HCT116 (cell line): ENCODE results near the gene PXMP2. TPM values are rescaled to one million over a fixed set of nuclear protein-coding genes. Genes with fewer than 3 reads are reported as not detected.

ENCODE experiments used
- ATAC-seq: fragments of 200-7000 bp; cut with Tn5 transposase; 2 replicates; pipeline ENCODE4 v1.9.1; 2020; ENCODE audit warnings: mild to moderate bottlenecking, moderate library complexity
- BruUV-seq: library from RNA; stranded (reverse); fragments of 400-500 nt; replicated peaks from 2 replicates; lab custom pipeline; 2021; lab: Mats Ljungman, UMichigan
- CTCF ChIA-PET: fragments of 300-600 bp; sonication (Branson Sonifier 250); formaldehyde crosslinking; loops from one replicate; lab custom pipeline; 2021; ENCODE audit warnings: antibody characterized with exemption; lab: Charles Lee
- POLR2A ChIA-PET: fragments of 300-600, 350-600 bp; sonication (Branson Sonifier 250); formaldehyde crosslinking; loops from one replicate; lab custom pipeline; 2021; ENCODE audit warnings: antibody characterized with exemption; lab: Charles Lee
- RAD21 ChIA-PET, 2 experiments: fragments of 300-600 bp; sonication (Branson Sonifier 250); formaldehyde crosslinking; loops; one replicate each; lab custom pipeline; 2023; ENCODE audit warnings: low total read pairs in 2 of 2; ENCODE audit not compliant: uncharacterized antibody in 2 of 2, unreplicated experiment in 2 of 2, low non-redundant PET in 1 of 2; lab: Charles Lee
- DNase-seq: peaks from one replicate; pipeline ENCODE4 v3.0.0-alpha.2; 2010; ENCODE audit warnings: low read depth, low spot score
- H2AFZ ChIP-seq: fragments of 200-600 bp; shearing (Covaris generic), sonication (generic); 2 replicates; pipeline ENCODE4 v1.6.1; 2017; ENCODE audit warnings: low read depth, mixed run types, mixed read lengths, antibody characterized with exemption, low read length; ENCODE audit not compliant: poor library complexity, severe bottlenecking
- H3K27ac ChIP-seq: 2 replicates; pipeline ENCODE4 v1.5.1; 2012; ENCODE audit warnings: low read depth, low read length
- H3K27me3 ChIP-seq: fragments of 200-600 bp; sonication (generic); 2 replicates; pipeline ENCODE4 v1.6.1; 2016; ENCODE audit warnings: mixed run types, low read length, mixed read lengths; ENCODE audit not compliant: insufficient read depth
- H3K36me3 ChIP-seq, 2 experiments: fragments of 200-500 bp in 1 of 2; fragments of 200-600 bp in 1 of 2; sonication (Bioruptor generic) in 1 of 2; sonication (generic) in 1 of 2; 2 replicates each; pipeline versions ENCODE4 v1.5.1 to v1.6.1; 2014 to 2016; ENCODE audit warnings: low read length in 2 of 2, inconsistent platforms in 1 of 2, mixed read lengths in 1 of 2, mixed run types in 1 of 2; ENCODE audit not compliant: insufficient read depth in 2 of 2, control insufficient read depth in 1 of 2
- H3K4me1 ChIP-seq, 2 experiments: fragments of 200-600 bp in 1 of 2; sonication (generic) in 1 of 2; 2 replicates each; pipeline versions ENCODE4 v1.5.1 to v1.6.1; 2012 to 2017; ENCODE audit warnings: low read length in 2 of 2, inconsistent platforms in 1 of 2, mild to moderate bottlenecking in 1 of 2, mixed read lengths in 1 of 2, mixed run types in 1 of 2, moderate library complexity in 1 of 2; ENCODE audit not compliant: insufficient read depth in 2 of 2, control insufficient read depth in 1 of 2
- H3K4me2 ChIP-seq: fragments of 200-600 bp; sonication (generic); 2 replicates; pipeline ENCODE4 v1.6.1; 2017; ENCODE audit warnings: mixed run types, low read length, mixed read lengths
- H3K4me3 ChIP-seq, 2 experiments: fragments of 200-600 bp in 1 of 2; sonication (generic) in 1 of 2; replicated peaks in 1 of 2; 2 replicates each; pipeline ENCODE4 v1.5.1; 2011 to 2016; ENCODE audit warnings: low read length in 2 of 2, control low read depth in 1 of 2, low read depth in 1 of 2, mild to moderate bottlenecking in 1 of 2, mixed read lengths in 1 of 2, mixed run types in 1 of 2
- H3K79me2 ChIP-seq: fragments of 200-600 bp; sonication (generic); 2 replicates; pipeline ENCODE4 v1.6.1; 2017; ENCODE audit warnings: mild to moderate bottlenecking, mixed run types, low read length, moderate library complexity, mixed read lengths; ENCODE audit not compliant: insufficient read depth
- H3K9ac ChIP-seq: fragments of 200-600 bp; sonication (generic); 2 replicates; pipeline ENCODE4 v1.6.1; 2016; ENCODE audit warnings: low read length, mixed read lengths
- H3K9me2 ChIP-seq: fragments of 200-600 bp; sonication (generic), shearing (Covaris generic); 2 replicates; pipeline ENCODE4 v1.6.1; 2017; ENCODE audit warnings: mixed run types, mild to moderate bottlenecking, moderate library complexity; ENCODE audit not compliant: insufficient read depth
- H3K9me3 ChIP-seq, 2 experiments: fragments of 200-500 bp in 1 of 2; fragments of 200-600 bp in 1 of 2; sonication (Bioruptor generic) in 1 of 2; sonication (generic) in 1 of 2; 2 replicates each; pipeline ENCODE4 v1.6.1; 2014 to 2017; ENCODE audit warnings: low read length in 2 of 2, mixed read lengths in 2 of 2, inconsistent platforms in 1 of 2, low read depth in 1 of 2, mild to moderate bottlenecking in 1 of 2, mixed run types in 1 of 2, moderate library complexity in 1 of 2; ENCODE audit not compliant: control insufficient read depth in 1 of 2, insufficient read depth in 1 of 2
- H4K20me1 ChIP-seq: fragments of 200-600 bp; sonication (generic), shearing (Covaris generic); 2 replicates; pipeline ENCODE4 v1.6.1; 2017; ENCODE audit warnings: mixed run types, mild to moderate bottlenecking, moderate library complexity; ENCODE audit not compliant: insufficient read depth
- CEBPB ChIP-seq: IDR thresholded peaks from 2 replicates; pipeline ENCODE4 v1.6.1; 2012; ENCODE audit warnings: low read depth
- EGR1 ChIP-seq: IDR thresholded peaks from 2 replicates; pipeline ENCODE4 v1.6.1; 2012; ENCODE audit warnings: low read depth
- ELF1 ChIP-seq: IDR thresholded peaks from 2 replicates; pipeline ENCODE4 v1.6.1; 2012; ENCODE audit warnings: low read depth, borderline replicate concordance
- EZH2 ChIP-seq: fragments of 200-600 bp; sonication (generic); IDR thresholded peaks from 2 replicates; pipeline ENCODE4 v1.6.1; 2017; ENCODE audit warnings: antibody characterized with exemption, mixed run types
- EZH2phosphoT487 ChIP-seq: fragments of 200-600 bp; IDR thresholded peaks from 2 replicates; pipeline ENCODE4 v1.6.1; 2018; ENCODE audit warnings: antibody characterized with exemption, borderline replicate concordance
- FOSL1 ChIP-seq: IDR thresholded peaks from 2 replicates; pipeline ENCODE4 v1.6.1; 2012; ENCODE audit warnings: low read depth
- JUND ChIP-seq: IDR thresholded peaks from 2 replicates; pipeline ENCODE4 v1.6.1; 2012
- POLR2AphosphoS5 ChIP-seq: IDR thresholded peaks from 2 replicates; pipeline ENCODE4 v1.6.1; 2011; ENCODE audit warnings: mild to moderate bottlenecking, low read depth, low read length, moderate library complexity
- RAD21 ChIP-seq: IDR thresholded peaks from 2 replicates; pipeline ENCODE4 v1.6.1; 2012; ENCODE audit warnings: low read depth, mild to moderate bottlenecking
- SIN3A ChIP-seq: IDR thresholded peaks from 2 replicates; pipeline ENCODE4 v1.6.1; 2012; ENCODE audit warnings: low read depth
- SP1 ChIP-seq: IDR thresholded peaks from 2 replicates; pipeline ENCODE4 v1.6.1; 2012; ENCODE audit warnings: low read depth
- TCF7L2 ChIP-seq: IDR thresholded peaks from 2 replicates; pipeline ENCODE4 v1.7.0; 2011; ENCODE audit warnings: borderline replicate concordance, inconsistent platforms; ENCODE audit not compliant: insufficient read depth, insufficient read length; ENCODE audit errors: extremely low read depth
- YY1 ChIP-seq: IDR thresholded peaks from 2 replicates; pipeline ENCODE4 v1.6.1; 2011; ENCODE audit warnings: low read length, low read depth, moderate library complexity, mild to moderate bottlenecking; ENCODE audit not compliant: insufficient replicate concordance; ENCODE audit errors: extremely low read depth
- ZFX ChIP-seq: fragments of 450-650 bp; IDR thresholded peaks from 2 replicates; pipeline ENCODE4 v1.6.1; 2017
- intact Hi-C: fragments of 100-400 bp; cut with micrococcal nuclease; formaldehyde crosslinking; loops from 2 replicates; pipeline ENCODE4 v1.10.0; 2022
- total RNA-seq: library from RNA; stranded (reverse); gene quantifications from one replicate; pipeline ENCODE4 v1.2.1, GENCODE V29; 2021; ENCODE audit not compliant: unreplicated experiment
- TF ChIP-seq, protein P1 (sequence below): IDR thresholded peaks from 2 replicates; pipeline ENCODE4 v1.6.1; 2012
- TF ChIP-seq, protein P2 (sequence below): IDR thresholded peaks from 2 replicates; pipeline ENCODE4 v1.6.1; 2012; ENCODE audit warnings: low read depth
- TF ChIP-seq, protein P3 (sequence below): IDR thresholded peaks from 2 replicates; pipeline ENCODE4 v1.6.1; 2011; ENCODE audit warnings: mild to moderate bottlenecking, low read length, moderate library complexity; ENCODE audit not compliant: insufficient replicate concordance; ENCODE audit errors: extremely low read depth
- TF ChIP-seq, protein P4 (sequence below), 3 experiments: fragments of 200-600 bp in 1 of 3; sonication (generic) in 1 of 3; IDR thresholded peaks in 2 of 3; conservative IDR thresholded peaks in 1 of 3; 2 replicates each; pipeline ENCODE4 v1.5.1; 2012 to 2017; ENCODE audit warnings: low read depth in 2 of 3, low read length in 2 of 3, antibody characterized with exemption in 1 of 3, borderline replicate concordance in 1 of 3, control low read depth in 1 of 3, mild to moderate bottlenecking in 1 of 3, mixed read lengths in 1 of 3, mixed run types in 1 of 3, moderate library complexity in 1 of 3; ENCODE audit not compliant: insufficient read depth in 1 of 3

PXMP2 gene
- total RNA-seq, 1 experiment from 2014 or later = 30.9 TPM

GRCh38 chr12:132716356-132716755, 29.0 kb downstream of the PXMP2 start (continued):
- TF ChIP-seq, protein P1, sequence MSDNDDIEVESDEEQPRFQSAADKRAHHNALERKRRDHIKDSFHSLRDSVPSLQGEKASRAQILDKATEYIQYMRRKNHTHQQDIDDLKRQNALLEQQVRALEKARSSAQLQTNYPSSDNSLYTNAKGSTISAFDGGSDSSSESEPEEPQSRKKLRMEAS = no peak
- TF ChIP-seq ZFX = no peak
- TF ChIP-seq TCF7L2 = no peak
- TF ChIP-seq RAD21 = no peak
- no peak for TF ChIP-seq YY1
- no peak for TF ChIP-seq SIN3A

GRCh38 chr12:132717011-132717410, 29.6 kb downstream of the PXMP2 start:
- Histone ChIP-seq H3K9me3 (no peaks in the 10 kb centered on the region), H3K27ac (no peak overlapping the region), H2AFZ (no peak overlapping the region), H3K9ac (no peak overlapping the region), H3K36me3 (peaks cover 21 to 22% of the 10 kb centered on the region in 2 experiments; a peak in 3 of 4 replicates), H3K4me1 (peaks cover 3% of the 10 kb centered on the region in 2 experiments), H3K4me3 (no peak overlapping the region), H3K79me2 (peaks cover 52% of the 10 kb centered on the region), H3K9me2 (no peaks in the 10 kb centered on the region), H4K20me1 (no peaks in the 10 kb centered on the region), H3K27me3 (no peaks in the 10 kb centered on the region), H3K4me2 (no peak overlapping the region)
- CTCF ChIA-PET = no interaction called here
- DNase-seq = no peak
- BruUV-seq = no TSS peak
- intact Hi-C loops = no loop called here
- POLR2A ChIA-PET = no interaction called here
- ATAC-seq = no peak
- RAD21 ChIA-PET = no interaction called here
- TF ChIP-seq EZH2phosphoT487 (no peak), JUND (no peak), EGR1 (no peak), ZFX (no peak), TCF7L2 (no peak), CEBPB (no peak), SIN3A (no peak), ELF1 (no peak), RAD21 (no peak), FOSL1 (no peak), EZH2 (no peak), POLR2AphosphoS5 (no peak), SP1 (no peak)
- TF ChIP-seq, protein P2, sequence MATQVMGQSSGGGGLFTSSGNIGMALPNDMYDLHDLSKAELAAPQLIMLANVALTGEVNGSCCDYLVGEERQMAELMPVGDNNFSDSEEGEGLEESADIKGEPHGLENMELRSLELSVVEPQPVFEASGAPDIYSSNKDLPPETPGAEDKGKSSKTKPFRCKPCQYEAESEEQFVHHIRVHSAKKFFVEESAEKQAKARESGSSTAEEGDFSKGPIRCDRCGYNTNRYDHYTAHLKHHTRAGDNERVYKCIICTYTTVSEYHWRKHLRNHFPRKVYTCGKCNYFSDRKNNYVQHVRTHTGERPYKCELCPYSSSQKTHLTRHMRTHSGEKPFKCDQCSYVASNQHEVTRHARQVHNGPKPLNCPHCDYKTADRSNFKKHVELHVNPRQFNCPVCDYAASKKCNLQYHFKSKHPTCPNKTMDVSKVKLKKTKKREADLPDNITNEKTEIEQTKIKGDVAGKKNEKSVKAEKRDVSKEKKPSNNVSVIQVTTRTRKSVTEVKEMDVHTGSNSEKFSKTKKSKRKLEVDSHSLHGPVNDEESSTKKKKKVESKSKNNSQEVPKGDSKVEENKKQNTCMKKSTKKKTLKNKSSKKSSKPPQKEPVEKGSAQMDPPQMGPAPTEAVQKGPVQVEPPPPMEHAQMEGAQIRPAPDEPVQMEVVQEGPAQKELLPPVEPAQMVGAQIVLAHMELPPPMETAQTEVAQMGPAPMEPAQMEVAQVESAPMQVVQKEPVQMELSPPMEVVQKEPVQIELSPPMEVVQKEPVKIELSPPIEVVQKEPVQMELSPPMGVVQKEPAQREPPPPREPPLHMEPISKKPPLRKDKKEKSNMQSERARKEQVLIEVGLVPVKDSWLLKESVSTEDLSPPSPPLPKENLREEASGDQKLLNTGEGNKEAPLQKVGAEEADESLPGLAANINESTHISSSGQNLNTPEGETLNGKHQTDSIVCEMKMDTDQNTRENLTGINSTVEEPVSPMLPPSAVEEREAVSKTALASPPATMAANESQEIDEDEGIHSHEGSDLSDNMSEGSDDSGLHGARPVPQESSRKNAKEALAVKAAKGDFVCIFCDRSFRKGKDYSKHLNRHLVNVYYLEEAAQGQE = no peak
- TF ChIP-seq, protein P1 = no peak
- TF ChIP-seq, protein P3, sequence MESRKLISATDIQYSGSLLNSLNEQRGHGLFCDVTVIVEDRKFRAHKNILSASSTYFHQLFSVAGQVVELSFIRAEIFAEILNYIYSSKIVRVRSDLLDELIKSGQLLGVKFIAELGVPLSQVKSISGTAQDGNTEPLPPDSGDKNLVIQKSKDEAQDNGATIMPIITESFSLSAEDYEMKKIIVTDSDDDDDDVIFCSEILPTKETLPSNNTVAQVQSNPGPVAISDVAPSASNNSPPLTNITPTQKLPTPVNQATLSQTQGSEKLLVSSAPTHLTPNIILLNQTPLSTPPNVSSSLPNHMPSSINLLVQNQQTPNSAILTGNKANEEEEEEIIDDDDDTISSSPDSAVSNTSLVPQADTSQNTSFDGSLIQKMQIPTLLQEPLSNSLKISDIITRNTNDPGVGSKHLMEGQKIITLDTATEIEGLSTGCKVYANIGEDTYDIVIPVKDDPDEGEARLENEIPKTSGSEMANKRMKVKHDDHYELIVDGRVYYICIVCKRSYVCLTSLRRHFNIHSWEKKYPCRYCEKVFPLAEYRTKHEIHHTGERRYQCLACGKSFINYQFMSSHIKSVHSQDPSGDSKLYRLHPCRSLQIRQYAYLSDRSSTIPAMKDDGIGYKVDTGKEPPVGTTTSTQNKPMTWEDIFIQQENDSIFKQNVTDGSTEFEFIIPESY = no peak
- TF ChIP-seq, protein P4, sequence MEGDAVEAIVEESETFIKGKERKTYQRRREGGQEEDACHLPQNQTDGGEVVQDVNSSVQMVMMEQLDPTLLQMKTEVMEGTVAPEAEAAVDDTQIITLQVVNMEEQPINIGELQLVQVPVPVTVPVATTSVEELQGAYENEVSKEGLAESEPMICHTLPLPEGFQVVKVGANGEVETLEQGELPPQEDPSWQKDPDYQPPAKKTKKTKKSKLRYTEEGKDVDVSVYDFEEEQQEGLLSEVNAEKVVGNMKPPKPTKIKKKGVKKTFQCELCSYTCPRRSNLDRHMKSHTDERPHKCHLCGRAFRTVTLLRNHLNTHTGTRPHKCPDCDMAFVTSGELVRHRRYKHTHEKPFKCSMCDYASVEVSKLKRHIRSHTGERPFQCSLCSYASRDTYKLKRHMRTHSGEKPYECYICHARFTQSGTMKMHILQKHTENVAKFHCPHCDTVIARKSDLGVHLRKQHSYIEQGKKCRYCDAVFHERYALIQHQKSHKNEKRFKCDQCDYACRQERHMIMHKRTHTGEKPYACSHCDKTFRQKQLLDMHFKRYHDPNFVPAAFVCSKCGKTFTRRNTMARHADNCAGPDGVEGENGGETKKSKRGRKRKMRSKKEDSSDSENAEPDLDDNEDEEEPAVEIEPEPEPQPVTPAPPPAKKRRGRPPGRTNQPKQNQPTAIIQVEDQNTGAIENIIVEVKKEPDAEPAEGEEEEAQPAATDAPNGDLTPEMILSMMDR (IDR thresholded peaks at IDR 0.05 in 2 of 3, conservative IDR thresholded peaks at IDR 0.05 in 1 of 3; ENCODE audit: borderline replicate concordance in 1 of 3, insufficient read depth in 1 of 3, low read depth in 2 of 3, low read length in 2 of 3) = no peak
